ENCODE data around the gene SMARCC1. TPM values are rescaled to one million over a fixed set of nuclear protein-coding genes. Genes with fewer than 3 reads are reported as not detected.
A peak's percentile ranks its signal among the peaks of the same experiment; 100 is the strongest.

SMARCC1 gene
- total RNA-seq, 1 experiment from 2014 or later: 43.1 TPM

DNA sequence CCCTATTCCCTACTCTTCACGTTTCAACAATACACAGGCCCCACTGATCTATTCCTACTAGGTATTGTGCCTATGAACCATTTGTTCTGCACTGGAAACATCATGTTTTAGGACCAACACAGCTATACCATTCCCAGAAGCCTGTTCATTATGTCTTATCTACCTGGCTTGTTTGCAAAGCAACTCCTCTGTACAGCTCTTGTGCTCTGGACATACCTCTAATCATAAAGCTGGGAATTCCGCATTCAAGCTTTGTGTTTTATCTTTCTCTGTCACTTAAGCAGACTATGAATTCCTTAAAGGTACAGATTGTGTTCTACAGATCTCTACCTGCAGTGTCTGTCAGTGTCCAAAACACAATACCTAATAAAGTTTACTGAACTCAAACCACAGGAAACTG is 115.6 kb downstream of the SMARCC1 start:
- ChIA-PET CTCF (no interaction called here), POLR2A (ENCODE audit: unreplicated experiment) (no interaction called here)
- no TSS peak for BruUV-seq (replicated peaks)
- Histone ChIP-seq H3K4me2 (ENCODE audit: low read length) (no peak overlapping the region), H3F3A (ENCODE audit: low read length, unreplicated experiment) (peaks cover 21% of the 10 kb centered on the region), H3K4me1 (ENCODE audit: insufficient read depth, low read length) (peaks cover 30% of the 10 kb centered on the region), H3K27ac (ENCODE audit: low read length) (no peak overlapping the region), H3K9ac (ENCODE audit: low read length) (no peak overlapping the region), H4K20me1 (ENCODE audit: low read length) (peaks cover 6% of the 10 kb centered on the region), H3K9me3 (ENCODE audit: low read length) (no peaks in the 10 kb centered on the region), H3K36me3 (ENCODE audit: low read depth, low read length) (peaks cover 16% of the 10 kb centered on the region; the same call in 1 of the 2 replicates), H3K9me2 (replicated peaks; ENCODE audit: low read length) (no peaks in the 10 kb centered on the region), H2AFZ (ENCODE audit: low read length) (no peak overlapping the region), H3K4me3 (ENCODE audit: low read length) (no peak overlapping the region), H3K27me3 (ENCODE audit: low read length) (no peaks in the 10 kb centered on the region), H3K79me2 (ENCODE audit: low read length) (no peaks in the 10 kb centered on the region)
- intact Hi-C loops (cut with micrococcal nuclease): loop anchor here (10.0 kb wide), 1 partner anchor 119 kb away; the partner anchor contains the start of gene SMARCC1
- no peak for TF ChIP-seq EZH2phosphoT487 (IDR thresholded peaks at IDR 0.05; ENCODE audit: borderline replicate concordance, low read length)
- TF ChIP-seq EZH2 (IDR thresholded peaks at IDR 0.05; ENCODE audit: low read length, unreplicated experiment): no peak
- TF ChIP-seq, protein P1, sequence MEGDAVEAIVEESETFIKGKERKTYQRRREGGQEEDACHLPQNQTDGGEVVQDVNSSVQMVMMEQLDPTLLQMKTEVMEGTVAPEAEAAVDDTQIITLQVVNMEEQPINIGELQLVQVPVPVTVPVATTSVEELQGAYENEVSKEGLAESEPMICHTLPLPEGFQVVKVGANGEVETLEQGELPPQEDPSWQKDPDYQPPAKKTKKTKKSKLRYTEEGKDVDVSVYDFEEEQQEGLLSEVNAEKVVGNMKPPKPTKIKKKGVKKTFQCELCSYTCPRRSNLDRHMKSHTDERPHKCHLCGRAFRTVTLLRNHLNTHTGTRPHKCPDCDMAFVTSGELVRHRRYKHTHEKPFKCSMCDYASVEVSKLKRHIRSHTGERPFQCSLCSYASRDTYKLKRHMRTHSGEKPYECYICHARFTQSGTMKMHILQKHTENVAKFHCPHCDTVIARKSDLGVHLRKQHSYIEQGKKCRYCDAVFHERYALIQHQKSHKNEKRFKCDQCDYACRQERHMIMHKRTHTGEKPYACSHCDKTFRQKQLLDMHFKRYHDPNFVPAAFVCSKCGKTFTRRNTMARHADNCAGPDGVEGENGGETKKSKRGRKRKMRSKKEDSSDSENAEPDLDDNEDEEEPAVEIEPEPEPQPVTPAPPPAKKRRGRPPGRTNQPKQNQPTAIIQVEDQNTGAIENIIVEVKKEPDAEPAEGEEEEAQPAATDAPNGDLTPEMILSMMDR (conservative IDR thresholded peaks at IDR 0.05; ENCODE audit: low read depth, low read length): no peak
- ATAC-seq (no peak), DNase-seq (no peak)

DNA sequence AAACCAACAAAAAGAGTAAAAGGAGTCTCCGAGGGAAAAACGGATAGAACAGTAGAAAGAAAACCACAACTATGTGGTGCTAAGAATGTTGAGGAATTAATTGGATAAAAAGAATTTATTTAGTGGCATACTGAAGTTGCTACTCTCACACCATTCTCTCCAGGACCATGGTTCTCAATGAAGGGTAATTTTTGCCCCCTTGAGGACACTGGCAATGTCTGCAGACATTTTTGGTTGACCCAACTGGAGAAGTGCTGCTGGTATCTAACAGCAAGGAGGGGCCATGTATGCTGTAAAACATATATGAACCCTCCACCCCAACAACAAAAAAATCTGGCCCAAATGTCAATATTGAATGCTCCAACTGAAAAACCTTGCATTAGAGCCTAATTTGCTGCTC is 117.2 kb downstream of the SMARCC1 start:
- Histone ChIP-seq H3K27me3 (ENCODE audit: low read length) (no peaks in the 10 kb centered on the region), H3K9me2 (replicated peaks; ENCODE audit: low read length) (no peaks in the 10 kb centered on the region), H3K79me2 (ENCODE audit: low read length) (0 out of 2 replicates have a peak, but pooled peaks cover 5% of the 10 kb centered on the region), H3F3A (ENCODE audit: low read length, unreplicated experiment) (peaks cover 13% of the 10 kb centered on the region), H3K36me3 (ENCODE audit: low read depth, low read length) (peaks cover 14% of the 10 kb centered on the region; the same call in 1 of the 2 replicates), H3K9ac (ENCODE audit: low read length) (no peak overlapping the region), H3K27ac (ENCODE audit: low read length) (no peak overlapping the region), H4K20me1 (ENCODE audit: low read length) (peaks cover 6% of the 10 kb centered on the region), H2AFZ (ENCODE audit: low read length) (no peak overlapping the region), H3K4me3 (ENCODE audit: low read length) (no peak overlapping the region), H3K4me1 (ENCODE audit: insufficient read depth, low read length) (peaks cover 26% of the 10 kb centered on the region), H3K4me2 (ENCODE audit: low read length) (no peak overlapping the region), H3K9me3 (ENCODE audit: low read length) (no peaks in the 10 kb centered on the region)
- DNase-seq (peak; percentile 43), ATAC-seq (no peak)
- BruUV-seq (replicated peaks): no TSS peak
- TF ChIP-seq, protein P1 (conservative IDR thresholded peaks at IDR 0.05; ENCODE audit: low read depth, low read length): peak; percentile 50; the same call in 1 of the 2 replicates
- no peak for TF ChIP-seq EZH2 (IDR thresholded peaks at IDR 0.05; ENCODE audit: low read length, unreplicated experiment)
- TF ChIP-seq EZH2phosphoT487 (IDR thresholded peaks at IDR 0.05; ENCODE audit: borderline replicate concordance, low read length): no peak
- intact Hi-C loops (cut with micrococcal nuclease): loop anchor here (5.0 to 10.0 kb wide), 2 partner anchors 52 to 120 kb away; partner anchors contain the start of gene SMARCC1
- ChIA-PET POLR2A (ENCODE audit: unreplicated experiment) (no interaction called here), CTCF (no interaction called here)

DNA sequence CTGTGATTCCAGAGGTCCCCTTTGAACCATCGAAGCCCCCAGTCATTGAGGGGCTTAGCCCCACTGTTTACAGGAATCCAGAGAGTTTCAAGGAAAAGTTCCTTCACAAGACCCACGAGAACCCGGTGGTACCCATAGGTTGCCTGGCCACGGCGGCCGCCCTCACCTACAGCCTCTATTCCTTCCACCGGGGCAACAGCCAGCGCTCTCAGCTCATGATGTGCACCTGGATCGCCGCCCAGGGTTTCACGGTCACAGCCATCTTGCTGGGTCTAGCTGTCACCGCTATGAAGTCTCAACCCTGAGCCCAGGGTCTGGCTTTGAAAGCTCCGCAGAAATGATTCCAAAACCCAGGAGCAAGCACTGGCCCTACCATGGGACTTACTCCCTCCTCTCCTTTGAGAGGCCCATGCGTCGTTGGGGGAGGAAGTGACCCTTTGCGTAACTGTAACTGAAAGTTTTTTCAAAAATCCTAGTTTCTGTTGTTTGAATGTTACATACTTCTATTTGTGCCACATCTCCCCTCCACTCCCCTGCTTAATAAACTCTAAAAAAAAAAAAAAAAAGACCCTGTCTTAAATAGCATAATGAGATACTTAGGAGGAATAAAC is 118.0 kb downstream of the SMARCC1 start:
- H2AFZ ChIP-seq (ENCODE audit: low read length): no peak overlapping the region
- no peaks in the 10 kb centered on the region for H3K9me3 ChIP-seq (ENCODE audit: low read length)
- intact Hi-C loops (cut with micrococcal nuclease): loop anchor here (5.0 to 10.0 kb wide), 2 partner anchors 51 to 121 kb away; partner anchors contain the start of gene SMARCC1
- no peaks in the 10 kb centered on the region for H3K27me3 ChIP-seq (ENCODE audit: low read length)
- H3K4me2 ChIP-seq (ENCODE audit: low read length): no peak overlapping the region
- no peak for ATAC-seq
- BruUV-seq (replicated peaks): no TSS peak
- no peak overlapping the region for H3K4me3 ChIP-seq (ENCODE audit: low read length)
- POLR2A ChIA-PET (ENCODE audit: unreplicated experiment): interaction anchor here (0.7 kb wide), 1 partner anchor 1430 kb away, joined by 18 read pairs; the partner anchor contains the start of gene QRICH1
- H3K36me3 ChIP-seq (ENCODE audit: low read depth, low read length): peaks cover 20% of the 10 kb centered on the region
- H3K27ac ChIP-seq (ENCODE audit: low read length): no peak overlapping the region
- peaks cover 6% of the 10 kb centered on the region for H3F3A ChIP-seq (ENCODE audit: low read length, unreplicated experiment)
- TF ChIP-seq EZH2 (IDR thresholded peaks at IDR 0.05; ENCODE audit: low read length, unreplicated experiment): no peak
- TF ChIP-seq EZH2phosphoT487 (IDR thresholded peaks at IDR 0.05; ENCODE audit: borderline replicate concordance, low read length): no peak
- TF ChIP-seq, protein P1 (conservative IDR thresholded peaks at IDR 0.05; ENCODE audit: low read depth, low read length): no peak
- CTCF ChIA-PET: interaction anchor here (0.6 kb wide), 1 partner anchor 16 kb away, joined by 4 read pairs; no protein-coding TSS in a partner anchor
- peaks cover 5% of the 10 kb centered on the region; the same call in 1 of the 2 replicates for H4K20me1 ChIP-seq (ENCODE audit: low read length)
- peaks cover 18% of the 10 kb centered on the region for H3K4me1 ChIP-seq (ENCODE audit: insufficient read depth, low read length)
- H3K9ac ChIP-seq (ENCODE audit: low read length): no peak overlapping the region
- no peak for DNase-seq
- 0 out of 2 replicates have a peak, but pooled peaks cover 8% of the 10 kb centered on the region for H3K79me2 ChIP-seq (ENCODE audit: low read length)
- H3K9me2 ChIP-seq (replicated peaks; ENCODE audit: low read length): no peaks in the 10 kb centered on the region
